ENCODE measurements around the gene POM121L2. TPM values are rescaled to one million over a fixed set of nuclear protein-coding genes. Genes with fewer than 3 reads are reported as not detected.
A peak's percentile ranks its signal among the peaks of the same experiment; 100 is the strongest.

The POM121L2 gene
- total RNA-seq, 1 donor from 2014 or later, result not detected

DNA sequence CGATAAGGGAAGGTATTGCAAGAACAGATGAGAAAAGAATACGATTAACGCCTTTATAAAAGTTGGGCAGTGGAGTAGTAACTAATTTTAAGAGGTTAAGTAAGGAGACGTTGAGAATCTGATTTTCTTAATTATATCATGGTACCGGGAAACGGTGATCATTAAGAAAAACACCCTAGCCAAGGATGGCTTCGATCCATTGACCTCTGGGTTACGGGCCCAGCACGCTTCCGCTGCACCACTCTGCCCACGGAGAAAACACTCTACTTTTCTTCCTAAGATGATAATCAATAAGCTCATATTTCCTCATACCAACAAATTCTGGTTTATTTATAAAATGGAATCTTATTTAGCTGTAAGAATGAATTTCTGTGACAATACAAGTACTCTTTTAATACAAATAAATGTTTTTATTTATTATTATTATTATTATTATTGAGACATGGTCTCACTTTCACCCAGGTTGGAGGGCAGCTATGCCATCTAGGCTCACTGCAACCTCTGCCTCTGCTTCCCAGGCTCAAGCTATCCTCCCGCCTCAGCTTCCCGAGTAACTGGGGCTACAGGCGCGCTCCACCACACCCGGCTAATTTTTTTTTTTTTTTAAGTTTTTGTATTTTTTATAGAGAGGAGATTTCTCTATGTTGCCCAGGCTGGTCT lies 8.3 kb downstream of the POM121L2 start:
- no peaks in the 10 kb centered on the region for H3K36me3 Mint-ChIP-seq (ENCODE audit: unreplicated experiment)
- no peak overlapping the region for H3K4me3 Mint-ChIP-seq (ENCODE audit: unreplicated experiment)
- H3K27me3 Mint-ChIP-seq (ENCODE audit: unreplicated experiment), result peaks cover 5% of the 10 kb centered on the region
- TF ChIP-seq, protein P1, sequence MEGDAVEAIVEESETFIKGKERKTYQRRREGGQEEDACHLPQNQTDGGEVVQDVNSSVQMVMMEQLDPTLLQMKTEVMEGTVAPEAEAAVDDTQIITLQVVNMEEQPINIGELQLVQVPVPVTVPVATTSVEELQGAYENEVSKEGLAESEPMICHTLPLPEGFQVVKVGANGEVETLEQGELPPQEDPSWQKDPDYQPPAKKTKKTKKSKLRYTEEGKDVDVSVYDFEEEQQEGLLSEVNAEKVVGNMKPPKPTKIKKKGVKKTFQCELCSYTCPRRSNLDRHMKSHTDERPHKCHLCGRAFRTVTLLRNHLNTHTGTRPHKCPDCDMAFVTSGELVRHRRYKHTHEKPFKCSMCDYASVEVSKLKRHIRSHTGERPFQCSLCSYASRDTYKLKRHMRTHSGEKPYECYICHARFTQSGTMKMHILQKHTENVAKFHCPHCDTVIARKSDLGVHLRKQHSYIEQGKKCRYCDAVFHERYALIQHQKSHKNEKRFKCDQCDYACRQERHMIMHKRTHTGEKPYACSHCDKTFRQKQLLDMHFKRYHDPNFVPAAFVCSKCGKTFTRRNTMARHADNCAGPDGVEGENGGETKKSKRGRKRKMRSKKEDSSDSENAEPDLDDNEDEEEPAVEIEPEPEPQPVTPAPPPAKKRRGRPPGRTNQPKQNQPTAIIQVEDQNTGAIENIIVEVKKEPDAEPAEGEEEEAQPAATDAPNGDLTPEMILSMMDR (IDR thresholded peaks at IDR 0.05; ENCODE audit: partially characterized antibody, unreplicated experiment), result no peak
- peaks cover 2% of the 10 kb centered on the region for H3K9me3 Mint-ChIP-seq (ENCODE audit: unreplicated experiment)
- no peaks in the 10 kb centered on the region for H3K4me1 Mint-ChIP-seq (ENCODE audit: low read depth, unreplicated experiment)
- DNase-seq, result no peak
- H3K27ac Mint-ChIP-seq (ENCODE audit: unreplicated experiment), result no peak overlapping the region

DNA sequence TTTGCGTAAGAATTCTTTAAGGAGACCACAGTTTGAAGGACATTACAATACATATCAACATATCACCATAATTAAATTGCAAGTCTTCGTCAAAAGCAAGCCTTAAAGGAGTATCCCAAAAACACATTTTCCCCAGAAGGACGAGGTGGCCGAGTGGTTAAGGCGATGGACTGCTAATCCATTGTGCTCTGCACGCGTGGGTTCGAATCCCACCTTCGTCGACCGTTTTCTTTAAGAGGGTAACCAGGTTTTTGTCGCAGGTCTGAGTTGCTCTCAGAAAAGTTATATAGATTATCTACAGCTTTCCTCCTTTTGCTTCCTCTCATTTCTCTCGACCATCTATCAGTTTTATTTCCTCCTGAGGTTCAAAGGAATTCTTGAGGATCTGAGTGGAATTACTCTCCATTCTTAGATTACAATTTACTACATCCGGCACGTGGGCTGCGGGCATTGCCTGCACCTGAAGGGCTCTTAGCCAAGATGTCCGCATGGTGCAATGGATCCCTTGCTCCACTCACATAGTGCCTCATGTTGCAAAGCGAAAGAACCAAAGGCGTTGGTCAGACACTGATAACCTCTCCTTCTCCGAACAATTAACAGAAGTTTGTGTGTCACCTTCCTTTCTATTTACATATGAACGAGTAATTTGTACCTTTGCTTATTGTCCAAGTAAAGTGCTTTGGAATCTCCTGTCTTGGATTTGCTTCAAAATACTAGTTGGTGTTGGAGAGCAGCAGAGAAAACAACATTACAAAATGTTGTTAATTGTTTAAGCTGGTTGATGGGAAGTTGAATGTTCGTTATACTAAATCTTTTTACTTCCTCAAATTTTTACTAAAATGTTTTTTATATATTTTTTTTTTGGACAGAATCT lies 14.0 kb downstream of the POM121L2 start:
- peak overlapping the region; percentile 78 for H3K4me3 Mint-ChIP-seq (ENCODE audit: unreplicated experiment)
- peaks cover 31% of the 10 kb centered on the region for H3K9me3 Mint-ChIP-seq (ENCODE audit: unreplicated experiment)
- H3K4me1 Mint-ChIP-seq (ENCODE audit: low read depth, unreplicated experiment), result peaks cover 8% of the 10 kb centered on the region
- DNase-seq, result peak; percentile 38
- peaks cover 23% of the 10 kb centered on the region for H3K27me3 Mint-ChIP-seq (ENCODE audit: unreplicated experiment)
- H3K27ac Mint-ChIP-seq (ENCODE audit: unreplicated experiment), result peak overlapping the region; percentile 49
- H3K36me3 Mint-ChIP-seq (ENCODE audit: unreplicated experiment), result no peaks in the 10 kb centered on the region
- TF ChIP-seq, protein P1 (IDR thresholded peaks at IDR 0.05; ENCODE audit: partially characterized antibody, unreplicated experiment), result no peak

DNA sequence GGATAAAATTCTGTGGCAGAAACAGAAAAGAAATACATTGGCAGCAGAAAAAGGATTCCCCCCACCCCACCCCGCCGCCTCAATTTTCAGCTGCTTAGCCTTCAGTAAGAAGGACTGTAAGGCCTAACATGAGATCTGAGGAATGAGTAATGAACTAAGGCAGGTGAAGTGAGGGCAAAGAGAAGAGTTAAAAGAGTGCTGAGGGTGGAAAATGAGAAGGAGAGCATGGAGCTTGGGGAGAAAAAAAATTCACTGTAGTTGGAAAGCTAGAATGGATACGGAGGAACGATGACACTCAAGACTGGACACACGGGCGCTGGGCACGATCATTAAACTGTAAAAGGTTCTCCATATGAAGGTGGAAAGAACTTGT lies 14.6 kb downstream of the POM121L2 start:
- H3K4me3 Mint-ChIP-seq (ENCODE audit: unreplicated experiment), result peak overlapping the region; percentile 78
- no peak for DNase-seq
- H3K27ac Mint-ChIP-seq (ENCODE audit: unreplicated experiment), result peak overlapping the region; percentile 49
- H3K4me1 Mint-ChIP-seq (ENCODE audit: low read depth, unreplicated experiment), result peaks cover 8% of the 10 kb centered on the region
- H3K9me3 Mint-ChIP-seq (ENCODE audit: unreplicated experiment), result peaks cover 31% of the 10 kb centered on the region
- peaks cover 23% of the 10 kb centered on the region for H3K27me3 Mint-ChIP-seq (ENCODE audit: unreplicated experiment)
- no peaks in the 10 kb centered on the region for H3K36me3 Mint-ChIP-seq (ENCODE audit: unreplicated experiment)
- TF ChIP-seq, protein P1 (IDR thresholded peaks at IDR 0.05; ENCODE audit: partially characterized antibody, unreplicated experiment), result no peak

DNA sequence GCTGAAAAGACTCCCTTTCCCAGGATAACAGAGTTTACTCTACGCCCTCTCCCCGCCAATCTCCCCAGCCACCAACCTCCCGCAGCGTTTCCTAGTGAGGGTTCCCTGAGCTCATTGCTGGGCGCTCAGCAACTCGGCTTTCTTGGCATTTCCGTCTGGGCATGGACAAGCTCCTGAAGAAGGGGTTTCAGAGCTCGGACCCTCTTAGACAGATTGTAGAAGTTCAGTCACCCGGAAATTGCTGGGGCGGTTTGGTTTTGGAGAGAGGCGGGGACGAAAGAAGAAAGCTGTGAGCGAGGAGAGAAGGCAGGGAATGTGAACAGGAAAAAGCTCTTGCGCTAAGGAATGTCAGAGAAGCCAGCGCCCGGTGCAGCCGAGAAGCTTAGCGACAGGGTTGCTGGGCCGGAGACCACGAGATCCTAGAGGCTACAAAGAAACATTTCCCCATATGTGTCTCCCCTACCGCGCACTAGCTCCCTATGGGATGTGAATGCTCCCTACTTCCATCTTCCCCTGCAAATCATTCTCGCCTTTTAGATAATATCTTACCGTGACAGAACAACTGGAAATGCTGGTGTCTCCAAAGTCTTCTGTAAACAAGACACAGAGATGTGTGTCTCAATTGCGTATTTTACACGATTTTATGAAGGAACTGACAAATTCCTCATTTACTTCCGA lies 15.8 kb downstream of the POM121L2 start:
- TF ChIP-seq, protein P1 (IDR thresholded peaks at IDR 0.05; ENCODE audit: partially characterized antibody, unreplicated experiment), result no peak
- no peak overlapping the region for H3K27ac Mint-ChIP-seq (ENCODE audit: unreplicated experiment)

More for the DNA sequence above, 15.8 kb downstream of the POM121L2 start:
- H3K4me3 Mint-ChIP-seq (ENCODE audit: unreplicated experiment), result peak overlapping the region; percentile 94
- peaks cover 4% of the 10 kb centered on the region for H3K36me3 Mint-ChIP-seq (ENCODE audit: unreplicated experiment)
- peak; percentile 44 for DNase-seq
- peaks cover 26% of the 10 kb centered on the region for H3K27me3 Mint-ChIP-seq (ENCODE audit: unreplicated experiment)
- H3K4me1 Mint-ChIP-seq (ENCODE audit: low read depth, unreplicated experiment), result peaks cover 8% of the 10 kb centered on the region
- H3K9me3 Mint-ChIP-seq (ENCODE audit: unreplicated experiment), result peaks cover 31% of the 10 kb centered on the region

All from glutamatergic neuron (in vitro differentiated cells).